HCT116 (cell line): ENCODE data around the gene NACAD. TPM values are rescaled to one million over a fixed set of nuclear protein-coding genes. Genes with fewer than 3 reads are reported as not detected.

ENCODE experiments used
- ATAC-seq: fragments of 200-7000 bp; cut with Tn5 transposase; 2 replicates; pipeline ENCODE4 v1.9.1; 2020; ENCODE audit warnings: mild to moderate bottlenecking, moderate library complexity
- BruUV-seq: library from RNA; stranded (reverse); fragments of 400-500 nt; replicated peaks from 2 replicates; lab custom pipeline; 2021; lab: Mats Ljungman, UMichigan
- CTCF ChIA-PET: fragments of 300-600 bp; sonication (Branson Sonifier 250); formaldehyde crosslinking; loops from one replicate; lab custom pipeline; 2021; ENCODE audit warnings: antibody characterized with exemption; lab: Charles Lee
- POLR2A ChIA-PET: fragments of 300-600, 350-600 bp; sonication (Branson Sonifier 250); formaldehyde crosslinking; loops from one replicate; lab custom pipeline; 2021; ENCODE audit warnings: antibody characterized with exemption; lab: Charles Lee
- RAD21 ChIA-PET, 2 experiments: fragments of 300-600 bp; sonication (Branson Sonifier 250); formaldehyde crosslinking; loops; one replicate each; lab custom pipeline; 2023; ENCODE audit warnings: low total read pairs in 2 of 2; ENCODE audit not compliant: uncharacterized antibody in 2 of 2, unreplicated experiment in 2 of 2, low non-redundant PET in 1 of 2; lab: Charles Lee
- DNase-seq: peaks from one replicate; pipeline ENCODE4 v3.0.0-alpha.2; 2010; ENCODE audit warnings: low read depth, low spot score
- H2AFZ ChIP-seq: fragments of 200-600 bp; shearing (Covaris generic), sonication (generic); 2 replicates; pipeline ENCODE4 v1.6.1; 2017; ENCODE audit warnings: low read depth, mixed run types, mixed read lengths, antibody characterized with exemption, low read length; ENCODE audit not compliant: poor library complexity, severe bottlenecking
- H3K27ac ChIP-seq: 2 replicates; pipeline ENCODE4 v1.5.1; 2012; ENCODE audit warnings: low read depth, low read length
- H3K27me3 ChIP-seq: fragments of 200-600 bp; sonication (generic); 2 replicates; pipeline ENCODE4 v1.6.1; 2016; ENCODE audit warnings: mixed run types, low read length, mixed read lengths; ENCODE audit not compliant: insufficient read depth
- H3K36me3 ChIP-seq, 2 experiments: fragments of 200-500 bp in 1 of 2; fragments of 200-600 bp in 1 of 2; sonication (Bioruptor generic) in 1 of 2; sonication (generic) in 1 of 2; 2 replicates each; pipeline versions ENCODE4 v1.5.1 to v1.6.1; 2014 to 2016; ENCODE audit warnings: low read length in 2 of 2, inconsistent platforms in 1 of 2, mixed read lengths in 1 of 2, mixed run types in 1 of 2; ENCODE audit not compliant: insufficient read depth in 2 of 2, control insufficient read depth in 1 of 2
- H3K4me1 ChIP-seq, 2 experiments: fragments of 200-600 bp in 1 of 2; sonication (generic) in 1 of 2; 2 replicates each; pipeline versions ENCODE4 v1.5.1 to v1.6.1; 2012 to 2017; ENCODE audit warnings: low read length in 2 of 2, inconsistent platforms in 1 of 2, mild to moderate bottlenecking in 1 of 2, mixed read lengths in 1 of 2, mixed run types in 1 of 2, moderate library complexity in 1 of 2; ENCODE audit not compliant: insufficient read depth in 2 of 2, control insufficient read depth in 1 of 2
- H3K4me2 ChIP-seq: fragments of 200-600 bp; sonication (generic); 2 replicates; pipeline ENCODE4 v1.6.1; 2017; ENCODE audit warnings: mixed run types, low read length, mixed read lengths
- H3K4me3 ChIP-seq, 2 experiments: fragments of 200-600 bp in 1 of 2; sonication (generic) in 1 of 2; replicated peaks in 1 of 2; 2 replicates each; pipeline ENCODE4 v1.5.1; 2011 to 2016; ENCODE audit warnings: low read length in 2 of 2, control low read depth in 1 of 2, low read depth in 1 of 2, mild to moderate bottlenecking in 1 of 2, mixed read lengths in 1 of 2, mixed run types in 1 of 2
- H3K79me2 ChIP-seq: fragments of 200-600 bp; sonication (generic); 2 replicates; pipeline ENCODE4 v1.6.1; 2017; ENCODE audit warnings: mild to moderate bottlenecking, mixed run types, low read length, moderate library complexity, mixed read lengths; ENCODE audit not compliant: insufficient read depth
- H3K9ac ChIP-seq: fragments of 200-600 bp; sonication (generic); 2 replicates; pipeline ENCODE4 v1.6.1; 2016; ENCODE audit warnings: low read length, mixed read lengths
- H3K9me2 ChIP-seq: fragments of 200-600 bp; sonication (generic), shearing (Covaris generic); 2 replicates; pipeline ENCODE4 v1.6.1; 2017; ENCODE audit warnings: mixed run types, mild to moderate bottlenecking, moderate library complexity; ENCODE audit not compliant: insufficient read depth
- H3K9me3 ChIP-seq, 2 experiments: fragments of 200-500 bp in 1 of 2; fragments of 200-600 bp in 1 of 2; sonication (Bioruptor generic) in 1 of 2; sonication (generic) in 1 of 2; 2 replicates each; pipeline ENCODE4 v1.6.1; 2014 to 2017; ENCODE audit warnings: low read length in 2 of 2, mixed read lengths in 2 of 2, inconsistent platforms in 1 of 2, low read depth in 1 of 2, mild to moderate bottlenecking in 1 of 2, mixed run types in 1 of 2, moderate library complexity in 1 of 2; ENCODE audit not compliant: control insufficient read depth in 1 of 2, insufficient read depth in 1 of 2
- H4K20me1 ChIP-seq: fragments of 200-600 bp; sonication (generic), shearing (Covaris generic); 2 replicates; pipeline ENCODE4 v1.6.1; 2017; ENCODE audit warnings: mixed run types, mild to moderate bottlenecking, moderate library complexity; ENCODE audit not compliant: insufficient read depth
- CBX3 ChIP-seq: IDR thresholded peaks from 2 replicates; pipeline ENCODE4 v1.6.1; 2012; ENCODE audit warnings: low read depth
- CTCF ChIP-seq, 3 experiments: fragments of 200-600 bp in 1 of 3; sonication (generic) in 1 of 3; IDR thresholded peaks in 2 of 3; conservative IDR thresholded peaks in 1 of 3; 2 replicates each; pipeline ENCODE4 v1.5.1; 2012 to 2017; ENCODE audit warnings: low read depth in 2 of 3, low read length in 2 of 3, antibody characterized with exemption in 1 of 3, borderline replicate concordance in 1 of 3, control low read depth in 1 of 3, mild to moderate bottlenecking in 1 of 3, mixed read lengths in 1 of 3, mixed run types in 1 of 3, moderate library complexity in 1 of 3; ENCODE audit not compliant: insufficient read depth in 1 of 3
- EGR1 ChIP-seq: IDR thresholded peaks from 2 replicates; pipeline ENCODE4 v1.6.1; 2012; ENCODE audit warnings: low read depth
- ELF1 ChIP-seq: IDR thresholded peaks from 2 replicates; pipeline ENCODE4 v1.6.1; 2012; ENCODE audit warnings: low read depth, borderline replicate concordance
- EZH2 ChIP-seq: fragments of 200-600 bp; sonication (generic); IDR thresholded peaks from 2 replicates; pipeline ENCODE4 v1.6.1; 2017; ENCODE audit warnings: antibody characterized with exemption, mixed run types
- EZH2phosphoT487 ChIP-seq: fragments of 200-600 bp; IDR thresholded peaks from 2 replicates; pipeline ENCODE4 v1.6.1; 2018; ENCODE audit warnings: antibody characterized with exemption, borderline replicate concordance
- JUND ChIP-seq: IDR thresholded peaks from 2 replicates; pipeline ENCODE4 v1.6.1; 2012
- MAX ChIP-seq: IDR thresholded peaks from 2 replicates; pipeline ENCODE4 v1.6.1; 2012
- POLR2AphosphoS5 ChIP-seq: IDR thresholded peaks from 2 replicates; pipeline ENCODE4 v1.6.1; 2011; ENCODE audit warnings: mild to moderate bottlenecking, low read depth, low read length, moderate library complexity
- RAD21 ChIP-seq: IDR thresholded peaks from 2 replicates; pipeline ENCODE4 v1.6.1; 2012; ENCODE audit warnings: low read depth, mild to moderate bottlenecking
- SP1 ChIP-seq: IDR thresholded peaks from 2 replicates; pipeline ENCODE4 v1.6.1; 2012; ENCODE audit warnings: low read depth
- SRF ChIP-seq: IDR thresholded peaks from 2 replicates; pipeline ENCODE4 v1.6.1; 2012; ENCODE audit warnings: low read depth
- TCF7L2 ChIP-seq: IDR thresholded peaks from 2 replicates; pipeline ENCODE4 v1.7.0; 2011; ENCODE audit warnings: borderline replicate concordance, inconsistent platforms; ENCODE audit not compliant: insufficient read depth, insufficient read length; ENCODE audit errors: extremely low read depth
- YY1 ChIP-seq: IDR thresholded peaks from 2 replicates; pipeline ENCODE4 v1.6.1; 2011; ENCODE audit warnings: low read length, low read depth, moderate library complexity, mild to moderate bottlenecking; ENCODE audit not compliant: insufficient replicate concordance; ENCODE audit errors: extremely low read depth
- ZNF274 ChIP-seq: fragments of 200-500 bp; sonication (Bioruptor generic); IDR thresholded peaks from 2 replicates; pipeline ENCODE4 v1.6.1; 2014; ENCODE audit warnings: mild to moderate bottlenecking, low read depth, low read length, inconsistent platforms
- intact Hi-C: fragments of 100-400 bp; cut with micrococcal nuclease; formaldehyde crosslinking; loops from 2 replicates; pipeline ENCODE4 v1.10.0; 2022
- total RNA-seq: library from RNA; stranded (reverse); gene quantifications from one replicate; pipeline ENCODE4 v1.2.1, GENCODE V29; 2021; ENCODE audit not compliant: unreplicated experiment
- TF ChIP-seq, protein P1 (sequence below): IDR thresholded peaks from 2 replicates; pipeline ENCODE4 v1.6.1; 2011; ENCODE audit warnings: mild to moderate bottlenecking, low read length, moderate library complexity; ENCODE audit not compliant: insufficient replicate concordance; ENCODE audit errors: extremely low read depth
- TF ChIP-seq, protein P2 (sequence below): IDR thresholded peaks from 2 replicates; pipeline ENCODE4 v1.6.1; 2012

NACAD gene
- total RNA-seq, 1 experiment from 2014 or later: 0.05 TPM

DNA sequence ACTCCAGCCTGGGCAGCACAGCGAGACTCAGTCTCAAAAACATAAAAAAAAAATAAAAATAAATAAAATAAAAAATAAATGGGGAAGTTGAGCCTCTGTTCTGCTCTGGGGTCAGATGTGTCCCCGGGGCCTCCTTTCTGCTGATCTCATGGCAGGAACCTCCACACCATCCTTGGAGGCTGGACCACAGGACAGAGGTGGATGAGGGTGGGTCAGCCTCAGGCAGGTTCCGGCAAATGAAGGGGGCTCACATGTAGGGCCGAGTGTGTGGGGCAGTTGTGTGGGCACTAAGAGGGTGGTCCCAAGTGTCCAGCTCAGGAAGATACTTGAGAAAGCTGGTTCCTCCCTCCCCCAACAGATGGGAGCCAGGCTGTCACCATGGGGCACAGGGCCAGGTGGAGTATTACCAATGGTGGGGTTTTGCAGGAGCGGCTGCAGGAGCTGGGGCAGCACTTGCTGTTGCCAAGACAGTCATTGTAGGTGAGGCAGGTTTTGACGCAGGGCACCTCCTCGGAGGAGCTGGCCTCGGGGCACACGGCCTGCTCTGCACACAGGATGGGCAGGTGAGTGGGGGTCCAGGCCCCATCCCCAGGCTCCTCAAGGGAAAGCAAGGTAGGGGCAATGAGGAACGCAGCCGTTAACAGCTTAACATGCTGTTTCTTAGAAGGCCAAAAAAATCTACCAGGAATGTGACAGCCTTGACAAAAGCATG, 36.6 kb upstream of the NACAD start (continued):
- TF ChIP-seq, protein P1, sequence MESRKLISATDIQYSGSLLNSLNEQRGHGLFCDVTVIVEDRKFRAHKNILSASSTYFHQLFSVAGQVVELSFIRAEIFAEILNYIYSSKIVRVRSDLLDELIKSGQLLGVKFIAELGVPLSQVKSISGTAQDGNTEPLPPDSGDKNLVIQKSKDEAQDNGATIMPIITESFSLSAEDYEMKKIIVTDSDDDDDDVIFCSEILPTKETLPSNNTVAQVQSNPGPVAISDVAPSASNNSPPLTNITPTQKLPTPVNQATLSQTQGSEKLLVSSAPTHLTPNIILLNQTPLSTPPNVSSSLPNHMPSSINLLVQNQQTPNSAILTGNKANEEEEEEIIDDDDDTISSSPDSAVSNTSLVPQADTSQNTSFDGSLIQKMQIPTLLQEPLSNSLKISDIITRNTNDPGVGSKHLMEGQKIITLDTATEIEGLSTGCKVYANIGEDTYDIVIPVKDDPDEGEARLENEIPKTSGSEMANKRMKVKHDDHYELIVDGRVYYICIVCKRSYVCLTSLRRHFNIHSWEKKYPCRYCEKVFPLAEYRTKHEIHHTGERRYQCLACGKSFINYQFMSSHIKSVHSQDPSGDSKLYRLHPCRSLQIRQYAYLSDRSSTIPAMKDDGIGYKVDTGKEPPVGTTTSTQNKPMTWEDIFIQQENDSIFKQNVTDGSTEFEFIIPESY: no peak
- TF ChIP-seq SP1 (no peak), YY1 (no peak), POLR2AphosphoS5 (no peak)

GRCh38 chr7:45123913-45124710, 35.3 kb upstream of the NACAD start:
- intact Hi-C loops: no loop called here
- DNase-seq: no peak
- Histone ChIP-seq H3K36me3 (no peaks in the 10 kb centered on the region), H3K4me3 (no peak overlapping the region), H3K27me3 (no peaks in the 10 kb centered on the region), H3K4me2 (no peak overlapping the region), H3K9ac (no peak overlapping the region), H3K4me1 (no peaks in the 10 kb centered on the region), H3K79me2 (no peaks in the 10 kb centered on the region), H3K27ac (no peak overlapping the region), H4K20me1 (no peaks in the 10 kb centered on the region), H3K9me3 (no peaks in the 10 kb centered on the region), H2AFZ (no peak overlapping the region), H3K9me2 (no peaks in the 10 kb centered on the region)
- BruUV-seq: no TSS peak
- RAD21 ChIA-PET: no interaction called here
- ATAC-seq: no peak; the same call in 1 of the 2 replicates
- POLR2A ChIA-PET: no interaction called here
- CTCF ChIA-PET: interaction anchor here (1.8 kb wide), 1 partner anchor 12 kb away, joined by 5 read pairs; no protein-coding TSS in a partner anchor
- TF ChIP-seq, protein P2, sequence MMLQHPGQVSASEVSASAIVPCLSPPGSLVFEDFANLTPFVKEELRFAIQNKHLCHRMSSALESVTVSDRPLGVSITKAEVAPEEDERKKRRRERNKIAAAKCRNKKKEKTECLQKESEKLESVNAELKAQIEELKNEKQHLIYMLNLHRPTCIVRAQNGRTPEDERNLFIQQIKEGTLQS: no peak
- TF ChIP-seq CTCF (IDR thresholded peaks at IDR 0.05 in 2 of 3, conservative IDR thresholded peaks at IDR 0.05 in 1 of 3; ENCODE audit: borderline replicate concordance in 1 of 3, insufficient read depth in 1 of 3, low read depth in 2 of 3, low read length in 2 of 3) (no peak), ELF1 (no peak), RAD21 (no peak), TCF7L2 (no peak), MAX (no peak), EGR1 (no peak), JUND (no peak), POLR2AphosphoS5 (no peak), EZH2 (no peak), ZNF274 (no peak), SRF (no peak), CBX3 (no peak), EZH2phosphoT487 (no peak), SP1 (no peak)
